ENCODE results near the gene PPA2.
A peak's percentile ranks its signal among the peaks of the same experiment; 100 is the strongest.

Gene PPA2

GRCh38 chr4:105389167-105389566 lies 84.7 kb downstream of the PPA2 start:
- DNase-seq (ENCODE audit: low spot score) = peak; percentile 12

- DNase-seq (ENCODE audit: low spot score) = no peak
Measured at GRCh38 chr4:105387466-105387865, 86.4 kb downstream of the PPA2 start.

- no peak for DNase-seq (ENCODE audit: low spot score)
Measured at GRCh38 chr4:105386012-105386411, 87.8 kb downstream of the PPA2 start.

GRCh38 chr4:105374071-105374470 lies 99.8 kb downstream of the PPA2 start:
- DNase-seq (ENCODE audit: low spot score) = no peak

GRCh38 chr4:105373324-105373723 lies 100.5 kb downstream of the PPA2 start:
- no peak for DNase-seq (ENCODE audit: low spot score)

- DNase-seq (ENCODE audit: low spot score) = no peak
Measured at GRCh38 chr4:105369988-105370387, 103.9 kb downstream of the PPA2 start.

- no peak for DNase-seq (ENCODE audit: low spot score)
Measured at GRCh38 chr4:105361053-105361452, 112.8 kb downstream of the PPA2 start.

GRCh38 chr4:105357258-105357980 lies 116.4 kb downstream of the PPA2 start:
- DNase-seq (ENCODE audit: low spot score) = no peak

GRCh38 chr4:105356194-105356593 lies 117.7 kb downstream of the PPA2 start:
- DNase-seq (ENCODE audit: low spot score) = no peak

- no peak for DNase-seq (ENCODE audit: low spot score)
Measured at GRCh38 chr4:105352826-105353225, 121.0 kb downstream of the PPA2 start.

GRCh38 chr4:105351861-105352260 lies 122.0 kb downstream of the PPA2 start:
- no peak for DNase-seq (ENCODE audit: low spot score)

GRCh38 chr4:105350859-105351490 lies 122.9 kb downstream of the PPA2 start:
- no peak for DNase-seq (ENCODE audit: low spot score)

GRCh38 chr4:105348719-105349118 lies 125.1 kb downstream of the PPA2 start:
- no peak for DNase-seq (ENCODE audit: low spot score)

- no peak for DNase-seq (ENCODE audit: low spot score)
Measured at GRCh38 chr4:105346869-105347268, 127.0 kb downstream of the PPA2 start.

- no peak for DNase-seq (ENCODE audit: low spot score)
Measured at GRCh38 chr4:105345838-105346237, 128.0 kb downstream of the PPA2 start.

- DNase-seq (ENCODE audit: low spot score) = no peak
Measured at GRCh38 chr4:105345358-105345757, 128.5 kb downstream of the PPA2 start.

GRCh38 chr4:105344141-105344540 lies 129.7 kb downstream of the PPA2 start:
- DNase-seq (ENCODE audit: low spot score) = no peak

GRCh38 chr4:105343146-105343931 lies 130.5 kb downstream of the PPA2 start:
- DNase-seq (ENCODE audit: low spot score) = peak; percentile 9

GRCh38 chr4:105329081-105329480 lies 144.8 kb downstream of the PPA2 start:
- no peak for DNase-seq (ENCODE audit: low spot score)

GRCh38 chr4:105327956-105328355 lies 145.9 kb downstream of the PPA2 start:
- no peak for DNase-seq (ENCODE audit: low spot score)

GRCh38 chr4:105327222-105327621 lies 146.6 kb downstream of the PPA2 start:
- DNase-seq (ENCODE audit: low spot score) = no peak

Data from GM03348 (cell line).